Chondrocyte (in vitro differentiated cells): ENCODE data around the gene TRIM14. TPM values are rescaled to one million over a fixed set of nuclear protein-coding genes. Genes with fewer than 3 reads are reported as not detected.

Experiments used
- DNase-seq: peaks from one replicate; pipeline ENCODE4 v3.0.0; 2021; ENCODE audit warnings: mixed read lengths, low spot score
- H3K27ac Mint-ChIP-seq: one replicate; pipeline ENCODE4 v1.8.0; 2021; ENCODE audit warnings: mild to moderate bottlenecking, moderate library complexity, mixed read lengths; ENCODE audit not compliant: unreplicated experiment
- H3K27me3 Mint-ChIP-seq: 2 replicates; pipeline ENCODE4 v1.8.0; 2021; ENCODE audit warnings: low read depth, mixed read lengths
- H3K36me3 Mint-ChIP-seq: 2 replicates; pipeline ENCODE4 v1.8.0; 2021; ENCODE audit warnings: low read depth, mixed read lengths
- H3K4me1 Mint-ChIP-seq: 2 replicates; pipeline ENCODE4 v1.8.0; 2021; ENCODE audit warnings: low read depth, mild to moderate bottlenecking, mixed read lengths
- H3K4me3 Mint-ChIP-seq: one replicate; pipeline ENCODE4 v1.8.0; 2021; ENCODE audit warnings: mild to moderate bottlenecking, moderate library complexity, mixed read lengths; ENCODE audit not compliant: unreplicated experiment
- H3K9me3 Mint-ChIP-seq: 2 replicates; pipeline ENCODE4 v1.8.0; 2021; ENCODE audit warnings: low read depth, mixed read lengths
- CTCF ChIP-seq: fragments of 200-600 bp; sonication (generic); IDR thresholded peaks from 2 replicates; pipeline ENCODE4 v1.5.0; 2021; ENCODE audit warnings: antibody characterized with exemption, mild to moderate bottlenecking, moderate library complexity
- total RNA-seq: library from RNA; stranded (reverse); gene quantifications from 3 replicates; pipeline ENCODE4 v1.2.1, GENCODE V29; 2021

TRIM14 gene
- total RNA-seq, 1 donor from 2014 or later, result 1.1 TPM

GRCh38 chr9:98040212-98040611, 78.8 kb downstream of the TRIM14 start:
- Mint-ChIP-seq H3K27ac (no peak overlapping the region), H3K9me3 (no peaks in the 10 kb centered on the region), H3K4me3 (no peak overlapping the region), H3K27me3 (peaks cover 4% of the 10 kb centered on the region), H3K4me1 (peaks cover 17% of the 10 kb centered on the region), H3K36me3 (no peaks in the 10 kb centered on the region)
- DNase-seq, result no peak
- no peak for TF ChIP-seq CTCF

- Mint-ChIP-seq H3K36me3 (no peaks in the 10 kb centered on the region), H3K27ac (no peak overlapping the region), H3K9me3 (no peaks in the 10 kb centered on the region), H3K4me1 (peaks cover 22% of the 10 kb centered on the region), H3K4me3 (no peak overlapping the region), H3K27me3 (peaks cover 4% of the 10 kb centered on the region)
- DNase-seq, result no peak
- TF ChIP-seq CTCF, result no peak
These were observed 79.4 kb downstream of the TRIM14 start for GRCh38 chr9:98039607-98040017.

- no peak for TF ChIP-seq CTCF
- Mint-ChIP-seq H3K4me3 (no peak overlapping the region), H3K36me3 (no peaks in the 10 kb centered on the region), H3K27ac (no peak overlapping the region), H3K9me3 (no peaks in the 10 kb centered on the region), H3K27me3 (peaks cover 4% of the 10 kb centered on the region), H3K4me1 (peaks cover 25% of the 10 kb centered on the region)
- DNase-seq, result no peak
These were observed 80.1 kb downstream of the TRIM14 start for GRCh38 chr9:98038958-98039357.

- Mint-ChIP-seq H3K4me3 (no peak overlapping the region), H3K4me1 (peaks cover 28% of the 10 kb centered on the region), H3K36me3 (no peaks in the 10 kb centered on the region), H3K27ac (no peak overlapping the region), H3K9me3 (no peaks in the 10 kb centered on the region), H3K27me3 (no peaks in the 10 kb centered on the region)
- no peak for DNase-seq
- TF ChIP-seq CTCF, result no peak
These were observed 81.7 kb downstream of the TRIM14 start for GRCh38 chr9:98037357-98037756.

GRCh38 chr9:98034593-98035546, 84.2 kb downstream of the TRIM14 start:
- no peak for DNase-seq
- H3K4me1 Mint-ChIP-seq, result peaks cover 34% of the 10 kb centered on the region

More at GRCh38 chr9:98034593-98035546, 84.2 kb downstream of the TRIM14 start:
- Mint-ChIP-seq H3K27ac (peak overlapping the region; percentile 60), H3K36me3 (no peaks in the 10 kb centered on the region), H3K4me3 (no peak overlapping the region), H3K27me3 (no peaks in the 10 kb centered on the region), H3K9me3 (no peaks in the 10 kb centered on the region)
- TF ChIP-seq CTCF, result peak; percentile 86
